Hepatocyte (in vitro differentiated cells): ENCODE results near the gene CASP1. TPM values are rescaled to one million over a fixed set of nuclear protein-coding genes. Genes with fewer than 3 reads are reported as not detected.

ENCODE experiments used
- DNase-seq: peaks from one replicate; pipeline ENCODE4 v3.0.0-alpha.2; 2016; ENCODE audit warnings: low spot score
- H2AFZ ChIP-seq: fragments of 200-600 bp; sonication (generic); 2 replicates; pipeline ENCODE4 v1.6.0; 2016; ENCODE audit warnings: antibody characterized with exemption, mild to moderate bottlenecking
- H3K27ac ChIP-seq: fragments of 200-600 bp; sonication (generic); 2 replicates; pipeline ENCODE4 v1.5.1; 2016; ENCODE audit warnings: mild to moderate bottlenecking
- H3K27me3 ChIP-seq: fragments of 200-600 bp; sonication (generic); 2 replicates; pipeline ENCODE4 v1.6.1; 2016
- H3K36me3 ChIP-seq: fragments of 200-600 bp; sonication (generic); replicated peaks from 2 replicates; pipeline ENCODE4 v1.5.1; 2016; ENCODE audit warnings: low read depth; ENCODE audit not compliant: insufficient read depth
- H3K4me1 ChIP-seq: fragments of 200-600 bp; sonication (generic); 2 replicates; pipeline ENCODE4 v1.5.1; 2016; ENCODE audit warnings: mild to moderate bottlenecking, moderate library complexity; ENCODE audit not compliant: insufficient read depth
- H3K4me2 ChIP-seq: fragments of 200-600 bp; sonication (generic); 2 replicates; pipeline ENCODE4 v1.6.0; 2016
- H3K4me3 ChIP-seq: fragments of 200-600 bp; sonication (generic); 2 replicates; pipeline ENCODE4 v1.5.1; 2016; ENCODE audit warnings: mild to moderate bottlenecking
- H3K79me2 ChIP-seq: fragments of 200-600 bp; sonication (generic); 2 replicates; pipeline ENCODE4 v1.6.0; 2017; ENCODE audit warnings: mild to moderate bottlenecking
- H3K9me2 ChIP-seq: fragments of 200-600 bp; sonication (generic); replicated peaks from 2 replicates; pipeline ENCODE4 v1.6.0; 2017; ENCODE audit warnings: mild to moderate bottlenecking; ENCODE audit not compliant: insufficient read depth
- H3K9me3 ChIP-seq: fragments of 200-600 bp; sonication (generic); 2 replicates; pipeline ENCODE4 v1.5.1; 2016; ENCODE audit warnings: low read depth, mild to moderate bottlenecking
- H4K20me1 ChIP-seq: fragments of 200-600 bp; sonication (generic); 2 replicates; pipeline ENCODE4 v1.6.0; 2016; ENCODE audit warnings: mild to moderate bottlenecking; ENCODE audit not compliant: insufficient read depth, poor library complexity, severe bottlenecking
- EZH2 ChIP-seq: fragments of 200-600 bp; sonication (generic); IDR thresholded peaks from 2 replicates; pipeline ENCODE4 v1.6.1; 2016; ENCODE audit warnings: antibody characterized with exemption, mild to moderate bottlenecking, borderline replicate concordance
- EZH2phosphoT487 ChIP-seq: fragments of 200-600 bp; sonication (generic); IDR thresholded peaks from one replicate; pipeline ENCODE4 v1.6.1; 2018; ENCODE audit warnings: antibody characterized with exemption, mild to moderate bottlenecking, low read depth, moderate library complexity; ENCODE audit not compliant: unreplicated experiment, severe bottlenecking
- WGBS: methylation state at CpG from one replicate; pipeline ENCODE4 v1.1.6; 2016; ENCODE audit warnings: low lambda C conversion rate; ENCODE audit errors: missing lambda C conversion rate; 5-methylcytosine and 5-hydroxymethylcytosine counted together
- polyA plus RNA-seq: library from polyadenylated mRNA; unstranded; fragments of >200 nt; fragmentation: Nextera tagmentation; extraction: Ambion mirVana; gene quantifications from 2 replicates; pipeline ENCODE4 v1.2.1, GENCODE V29; 2016
- total RNA-seq: library from RNA; depleted of rRNA; stranded (reverse); fragments of >200 nt; gene quantifications from 2 replicates; pipeline ENCODE4 v1.2.3, GENCODE V29; 2014
- TF ChIP-seq, protein P1 (sequence below): fragments of 200-600 bp; sonication (generic); IDR thresholded peaks from 2 replicates; pipeline ENCODE4 v1.5.1; 2016; ENCODE audit warnings: antibody characterized with exemption, mild to moderate bottlenecking; ENCODE audit not compliant: poor library complexity

Gene CASP1
- total and polyA plus RNA-seq, 2 experiments from 2014 or later, result 2.9 to 9.7 TPM

DNA sequence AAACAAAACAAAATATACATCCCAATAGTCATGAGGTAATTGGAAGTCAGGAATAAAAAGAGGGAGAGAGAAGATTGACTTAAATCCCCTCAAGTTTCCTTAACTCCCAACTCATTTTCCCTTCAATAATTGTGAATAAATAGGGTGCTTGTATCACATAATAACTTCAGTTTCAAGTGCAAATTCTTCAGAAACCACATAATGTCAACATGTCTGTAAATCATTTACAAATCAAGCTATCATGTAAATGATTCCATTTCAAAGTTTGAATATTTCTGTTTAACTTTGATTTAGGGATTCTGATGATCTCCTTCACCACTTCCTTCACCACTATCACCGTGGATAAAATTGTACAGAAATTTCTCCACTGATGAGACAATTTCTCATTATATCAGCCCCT is 35.2 kb downstream of the CASP1 start:
- H3K4me1 ChIP-seq, result no peaks in the 10 kb centered on the region
- no peak for DNase-seq
- H3K27me3 ChIP-seq, result no peaks in the 10 kb centered on the region
- WGBS, result 91% methylated on average over 1 of the region's 1 CpG
- H3K79me2 ChIP-seq, result no peaks in the 10 kb centered on the region
- H3K36me3 ChIP-seq, result no peaks in the 10 kb centered on the region
- no peaks in the 10 kb centered on the region for H3K9me2 ChIP-seq
- H3K27ac ChIP-seq, result no peak overlapping the region
- no peak overlapping the region for H2AFZ ChIP-seq
- no peak overlapping the region for H3K4me3 ChIP-seq
- H4K20me1 ChIP-seq, result no peaks in the 10 kb centered on the region
- TF ChIP-seq EZH2phosphoT487, result no peak
- TF ChIP-seq, protein P1, sequence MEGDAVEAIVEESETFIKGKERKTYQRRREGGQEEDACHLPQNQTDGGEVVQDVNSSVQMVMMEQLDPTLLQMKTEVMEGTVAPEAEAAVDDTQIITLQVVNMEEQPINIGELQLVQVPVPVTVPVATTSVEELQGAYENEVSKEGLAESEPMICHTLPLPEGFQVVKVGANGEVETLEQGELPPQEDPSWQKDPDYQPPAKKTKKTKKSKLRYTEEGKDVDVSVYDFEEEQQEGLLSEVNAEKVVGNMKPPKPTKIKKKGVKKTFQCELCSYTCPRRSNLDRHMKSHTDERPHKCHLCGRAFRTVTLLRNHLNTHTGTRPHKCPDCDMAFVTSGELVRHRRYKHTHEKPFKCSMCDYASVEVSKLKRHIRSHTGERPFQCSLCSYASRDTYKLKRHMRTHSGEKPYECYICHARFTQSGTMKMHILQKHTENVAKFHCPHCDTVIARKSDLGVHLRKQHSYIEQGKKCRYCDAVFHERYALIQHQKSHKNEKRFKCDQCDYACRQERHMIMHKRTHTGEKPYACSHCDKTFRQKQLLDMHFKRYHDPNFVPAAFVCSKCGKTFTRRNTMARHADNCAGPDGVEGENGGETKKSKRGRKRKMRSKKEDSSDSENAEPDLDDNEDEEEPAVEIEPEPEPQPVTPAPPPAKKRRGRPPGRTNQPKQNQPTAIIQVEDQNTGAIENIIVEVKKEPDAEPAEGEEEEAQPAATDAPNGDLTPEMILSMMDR, result no peak
- no peak for TF ChIP-seq EZH2
- no peak overlapping the region for H3K4me2 ChIP-seq
- H3K9me3 ChIP-seq, result no peaks in the 10 kb centered on the region

DNA sequence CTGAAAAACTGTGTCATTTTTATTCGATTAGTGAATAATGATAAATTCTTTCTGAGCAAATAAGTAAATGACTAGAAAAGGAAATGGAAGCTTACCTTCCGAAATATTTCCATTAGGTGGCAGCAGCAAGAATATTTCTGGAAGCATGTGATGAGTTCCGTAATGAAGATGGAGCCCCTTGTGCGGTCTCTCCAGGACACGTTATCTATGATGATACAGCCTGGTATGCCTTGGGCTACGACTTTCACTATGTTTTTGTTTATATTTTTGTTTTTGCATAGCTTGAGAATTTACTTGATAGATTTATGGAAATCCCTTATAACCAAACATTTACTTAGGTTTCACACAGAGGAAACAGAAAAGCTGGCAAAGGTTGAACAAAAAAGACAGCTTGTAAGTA is 37.7 kb downstream of the CASP1 start:
- Histone ChIP-seq H3K4me1 (no peaks in the 10 kb centered on the region), H4K20me1 (no peaks in the 10 kb centered on the region), H3K36me3 (no peaks in the 10 kb centered on the region), H3K79me2 (no peaks in the 10 kb centered on the region), H3K9me3 (no peaks in the 10 kb centered on the region), H3K4me2 (peak overlapping the region; percentile 28), H3K4me3 (no peak overlapping the region), H3K9me2 (no peaks in the 10 kb centered on the region), H2AFZ (no peak overlapping the region), H3K27me3 (no peaks in the 10 kb centered on the region), H3K27ac (no peak overlapping the region)
- TF ChIP-seq EZH2phosphoT487 (no peak), EZH2 (no peak)
- TF ChIP-seq, protein P1, result peak; percentile 26
- peak; percentile 18 for DNase-seq
- 67% methylated on average over 6 of the region's 6 CpGs for WGBS

DNA sequence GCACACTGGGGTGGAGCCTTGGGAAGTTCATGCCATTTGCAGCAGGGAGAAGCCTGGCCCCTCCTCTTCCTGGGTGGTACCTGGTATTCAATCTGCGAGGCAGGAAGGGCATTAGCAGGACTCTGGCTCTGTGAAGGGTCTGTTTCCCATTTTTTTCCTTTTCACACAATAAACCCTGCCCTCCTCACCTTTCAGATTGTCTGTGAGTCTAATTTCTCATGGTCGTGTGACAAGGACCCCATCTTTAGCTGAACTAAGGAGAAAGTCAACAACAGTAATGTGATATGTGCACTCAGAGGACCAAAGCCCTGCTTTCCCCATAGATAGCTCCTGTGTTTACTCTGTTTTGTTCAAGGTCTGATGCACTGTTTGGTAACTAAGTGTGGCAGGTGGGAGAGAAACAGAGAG is 39.9 kb downstream of the CASP1 start:
- Histone ChIP-seq H4K20me1 (no peaks in the 10 kb centered on the region), H3K4me1 (no peaks in the 10 kb centered on the region), H3K27me3 (no peaks in the 10 kb centered on the region), H3K79me2 (no peaks in the 10 kb centered on the region), H3K9me3 (no peaks in the 10 kb centered on the region), H3K4me2 (no peak overlapping the region), H3K4me3 (no peak overlapping the region), H3K36me3 (no peaks in the 10 kb centered on the region), H2AFZ (no peak overlapping the region), H3K9me2 (no peaks in the 10 kb centered on the region), H3K27ac (no peak overlapping the region)
- DNase-seq, result no peak
- 64% methylated on average over 2 of the region's 2 CpGs for WGBS
- TF ChIP-seq EZH2phosphoT487 (no peak), EZH2 (no peak)
- TF ChIP-seq, protein P1, result no peak

DNA sequence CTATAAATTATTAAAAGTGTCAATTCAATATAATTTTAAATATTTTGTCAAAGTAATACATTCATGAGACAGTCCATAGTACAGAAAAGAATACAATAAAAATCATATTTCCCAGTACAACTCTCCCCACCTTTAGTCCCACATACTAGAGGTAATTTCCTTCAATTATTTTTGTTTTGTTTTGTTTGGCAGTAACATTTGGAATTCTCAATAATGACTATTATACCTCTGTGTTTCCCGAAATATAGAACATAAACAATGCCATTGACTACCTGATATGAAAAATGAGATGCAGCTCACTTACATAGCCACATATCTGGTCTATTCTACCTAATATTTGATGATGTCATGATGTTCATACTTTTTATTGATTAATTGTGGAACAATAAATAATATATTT is 42.2 kb downstream of the CASP1 start:
- Histone ChIP-seq H3K4me1 (no peaks in the 10 kb centered on the region), H2AFZ (no peak overlapping the region), H3K9me3 (peaks cover 5% of the 10 kb centered on the region), H3K4me2 (no peak overlapping the region), H4K20me1 (no peaks in the 10 kb centered on the region), H3K27me3 (no peaks in the 10 kb centered on the region), H3K4me3 (no peak overlapping the region), H3K36me3 (peaks cover 3% of the 10 kb centered on the region), H3K27ac (no peak overlapping the region), H3K79me2 (no peaks in the 10 kb centered on the region), H3K9me2 (no peaks in the 10 kb centered on the region)
- WGBS, result 91% methylated on average over 1 of the region's 1 CpG
- DNase-seq, result no peak
- TF ChIP-seq, protein P1, result no peak
- no peak for TF ChIP-seq EZH2
- TF ChIP-seq EZH2phosphoT487, result no peak
